ENCODE data around the gene CDC14B.

- TF ChIP-seq CTCF (IDR thresholded peaks at IDR 0.05) (no peak), POLR2A (IDR thresholded peaks at IDR 0.05) (no peak)
These were observed 41.1 kb upstream of the CDC14B start for GRCh38 chr9:96660692-96661248.
